Measurements from ENCODE around the gene STIM2.

DNA sequence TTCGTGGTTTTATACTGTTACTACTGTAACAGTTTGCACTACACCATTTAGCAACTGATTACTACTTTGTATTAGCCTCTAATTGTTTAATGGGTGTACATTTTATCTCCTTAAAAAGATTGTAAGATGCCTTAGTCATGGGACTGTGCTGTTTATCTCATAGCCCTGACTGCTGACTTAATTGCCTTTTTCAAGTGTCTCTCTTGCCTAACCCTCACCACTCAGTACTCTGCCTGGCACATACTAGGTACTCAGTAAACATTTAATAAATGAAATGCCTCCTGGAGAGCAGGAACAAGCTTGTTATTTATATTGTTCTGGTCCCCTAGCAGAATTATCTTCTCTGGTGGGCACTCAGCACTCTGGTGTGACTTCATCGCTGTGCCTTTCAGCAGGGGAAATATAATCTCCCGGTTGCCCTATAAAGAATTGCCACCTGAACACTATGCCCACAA is 1.7 kb upstream of the STIM2 start:
- TF ChIP-seq CTCF (IDR thresholded peaks at IDR 0.05) (no peak), ZFX (IDR thresholded peaks at IDR 0.05; ENCODE audit: borderline replicate concordance) (no peak)

Measured in 22Rv1 (cell line).